ENCODE measurements around the gene GFRA1.

- no peak for TF ChIP-seq CTCF (IDR thresholded peaks at IDR 0.05)
- no peak for TF ChIP-seq POLR2A (IDR thresholded peaks at IDR 0.05)
- TF ChIP-seq EP300 (IDR thresholded peaks at IDR 0.05): no peak
Observed at GRCh38 chr10:116208956-116209567, 63.9 kb downstream of the GFRA1 start.
